Progenitor cell of endocrine pancreas (in vitro differentiated cells): ENCODE data around the gene CDH4. TPM values are rescaled to one million over a fixed set of nuclear protein-coding genes. Genes with fewer than 3 reads are reported as not detected.

Experiments used
- DNase-seq: peaks from one replicate; pipeline ENCODE4 v3.0.0; 2021; ENCODE audit warnings: low spot score; ENCODE audit not compliant: unreplicated experiment
- H3K27ac Mint-ChIP-seq: 2 replicates; pipeline ENCODE4 v1.8.0; 2021; ENCODE audit warnings: mild to moderate bottlenecking, moderate library complexity, mixed read lengths
- H3K27me3 Mint-ChIP-seq: 2 replicates; pipeline ENCODE4 v1.8.0; 2021; ENCODE audit warnings: mixed read lengths
- H3K36me3 Mint-ChIP-seq: 2 replicates; pipeline ENCODE4 v1.8.0; 2022; ENCODE audit warnings: mixed read lengths; ENCODE audit not compliant: insufficient read depth
- H3K4me1 Mint-ChIP-seq: 2 replicates; pipeline ENCODE4 v1.8.0; 2021; ENCODE audit warnings: low read depth, mixed read lengths
- H3K4me3 Mint-ChIP-seq: 2 replicates; pipeline ENCODE4 v1.8.0; 2021; ENCODE audit warnings: low read depth, mild to moderate bottlenecking, moderate library complexity, mixed read lengths
- H3K9me3 Mint-ChIP-seq: 2 replicates; pipeline ENCODE4 v1.8.0; 2021; ENCODE audit warnings: low read depth, mixed read lengths
- CTCF ChIP-seq: fragments of 200-600 bp; sonication (generic); IDR thresholded peaks from one replicate; pipeline ENCODE4 v1.5.0; 2021; ENCODE audit warnings: antibody characterized with exemption, mild to moderate bottlenecking; ENCODE audit not compliant: unreplicated experiment
- total RNA-seq: library from RNA; stranded (reverse); gene quantifications from 2 replicates; pipeline ENCODE4 v1.2.1, GENCODE V29; 2021

The CDH4 gene
- total RNA-seq, 1 donor from 2014 or later: 0.43 TPM

- H3K27me3 Mint-ChIP-seq: peaks cover 5% of the 10 kb centered on the region
- H3K4me1 Mint-ChIP-seq: no peaks in the 10 kb centered on the region
- no peaks in the 10 kb centered on the region for H3K9me3 Mint-ChIP-seq
- DNase-seq: no peak
- H3K27ac Mint-ChIP-seq: no peak overlapping the region
- H3K36me3 Mint-ChIP-seq: no peaks in the 10 kb centered on the region
- TF ChIP-seq CTCF: no peak
- H3K4me3 Mint-ChIP-seq: no peak overlapping the region
Measured at GRCh38 chr20:61538943-61539265, 286.8 kb downstream of the CDH4 start.

GRCh38 chr20:61539706-61540360, 287.8 kb downstream of the CDH4 start:
- peaks cover 5% of the 10 kb centered on the region for H3K27me3 Mint-ChIP-seq
- H3K4me1 Mint-ChIP-seq: no peaks in the 10 kb centered on the region
- no peak for DNase-seq
- no peak for TF ChIP-seq CTCF
- no peak overlapping the region for H3K4me3 Mint-ChIP-seq
- no peaks in the 10 kb centered on the region for H3K36me3 Mint-ChIP-seq
- H3K27ac Mint-ChIP-seq: no peak overlapping the region
- no peaks in the 10 kb centered on the region for H3K9me3 Mint-ChIP-seq

GRCh38 chr20:61541537-61541936, 289.5 kb downstream of the CDH4 start:
- TF ChIP-seq CTCF: no peak
- Mint-ChIP-seq H3K36me3 (no peaks in the 10 kb centered on the region), H3K4me1 (no peaks in the 10 kb centered on the region), H3K27me3 (peaks cover 5% of the 10 kb centered on the region), H3K27ac (no peak overlapping the region), H3K9me3 (no peaks in the 10 kb centered on the region), H3K4me3 (no peak overlapping the region)
- DNase-seq: no peak

- Mint-ChIP-seq H3K36me3 (no peaks in the 10 kb centered on the region), H3K4me3 (no peak overlapping the region), H3K27ac (no peak overlapping the region), H3K27me3 (peaks cover 10% of the 10 kb centered on the region), H3K9me3 (no peaks in the 10 kb centered on the region), H3K4me1 (no peaks in the 10 kb centered on the region)
- no peak for TF ChIP-seq CTCF
- DNase-seq: no peak
Measured at GRCh38 chr20:61543086-61543485, 291.0 kb downstream of the CDH4 start.

- Mint-ChIP-seq H3K4me3 (no peak overlapping the region), H3K27ac (no peak overlapping the region), H3K27me3 (peaks cover 14% of the 10 kb centered on the region), H3K9me3 (no peaks in the 10 kb centered on the region), H3K4me1 (no peaks in the 10 kb centered on the region), H3K36me3 (no peaks in the 10 kb centered on the region)
- no peak for TF ChIP-seq CTCF
- no peak for DNase-seq
Measured at GRCh38 chr20:61543931-61544745, 292.1 kb downstream of the CDH4 start.
